Activated CD4-positive, alpha-beta T cell treated with anti-CD3 and anti-CD28 coated beads, Interleukin-2, amount 10 ng/mL, durations not matched to agents 24 days and 14 days (primary cell): ENCODE results near the gene DDX1. TPM values are rescaled to one million over a fixed set of nuclear protein-coding genes. Genes with fewer than 3 reads are reported as not detected.

Experiments
- DNase-seq: peaks from one replicate; pipeline ENCODE4 v3.0.0; 2022
- H3K27ac Mint-ChIP-seq: one replicate; pipeline ENCODE4 v1.8.0; 2022; ENCODE audit warnings: mild to moderate bottlenecking, mixed read lengths
- H3K27me3 Mint-ChIP-seq: one replicate; pipeline ENCODE4 v1.8.0; 2022; ENCODE audit warnings: mixed read lengths
- H3K36me3 Mint-ChIP-seq: one replicate; pipeline ENCODE4 v1.8.0; 2022; ENCODE audit warnings: low read depth, mild to moderate bottlenecking, mixed read lengths
- H3K4me1 Mint-ChIP-seq: one replicate; pipeline ENCODE4 v1.8.0; 2021; ENCODE audit warnings: mixed read lengths
- H3K4me3 Mint-ChIP-seq: one replicate; pipeline ENCODE4 v1.8.0; 2022; ENCODE audit warnings: mild to moderate bottlenecking, moderate library complexity, mixed read lengths
- H3K9me3 Mint-ChIP-seq: one replicate; pipeline ENCODE4 v1.8.0; 2021; ENCODE audit warnings: mixed read lengths
- intact Hi-C: fragments of 100-400 bp; cut with micrococcal nuclease; formaldehyde crosslinking; loops from one replicate; pipeline ENCODE4 v1.15.1; 2023
- total RNA-seq: library from RNA; stranded (reverse); gene quantifications from 2 replicates; pipeline ENCODE4 v1.2.3, GENCODE V29; 2022

Gene DDX1
- total RNA-seq, 1 donor from 2014 or later = 116 TPM

DNA sequence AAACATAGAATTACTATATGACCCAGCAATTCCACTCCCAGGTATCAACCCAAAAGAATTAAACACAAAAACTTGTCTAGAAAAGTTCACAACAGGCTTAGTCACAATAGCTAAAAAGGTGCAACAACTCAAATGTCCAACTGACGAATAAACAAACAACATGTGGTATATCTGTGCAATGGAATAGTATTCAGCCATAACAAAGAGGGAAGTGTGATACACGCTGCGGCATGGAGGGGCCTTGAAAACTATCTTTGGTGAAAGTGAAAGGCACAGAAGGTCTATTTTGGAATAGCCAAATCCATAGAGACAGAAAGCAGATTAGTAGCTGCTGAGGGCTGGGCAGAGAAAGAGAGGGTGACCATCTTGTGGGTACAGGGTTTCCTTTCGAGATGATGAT is 72.1 kb downstream of the DDX1 start:
- intact Hi-C loops = no loop called here
- no peak for DNase-seq

DNA sequence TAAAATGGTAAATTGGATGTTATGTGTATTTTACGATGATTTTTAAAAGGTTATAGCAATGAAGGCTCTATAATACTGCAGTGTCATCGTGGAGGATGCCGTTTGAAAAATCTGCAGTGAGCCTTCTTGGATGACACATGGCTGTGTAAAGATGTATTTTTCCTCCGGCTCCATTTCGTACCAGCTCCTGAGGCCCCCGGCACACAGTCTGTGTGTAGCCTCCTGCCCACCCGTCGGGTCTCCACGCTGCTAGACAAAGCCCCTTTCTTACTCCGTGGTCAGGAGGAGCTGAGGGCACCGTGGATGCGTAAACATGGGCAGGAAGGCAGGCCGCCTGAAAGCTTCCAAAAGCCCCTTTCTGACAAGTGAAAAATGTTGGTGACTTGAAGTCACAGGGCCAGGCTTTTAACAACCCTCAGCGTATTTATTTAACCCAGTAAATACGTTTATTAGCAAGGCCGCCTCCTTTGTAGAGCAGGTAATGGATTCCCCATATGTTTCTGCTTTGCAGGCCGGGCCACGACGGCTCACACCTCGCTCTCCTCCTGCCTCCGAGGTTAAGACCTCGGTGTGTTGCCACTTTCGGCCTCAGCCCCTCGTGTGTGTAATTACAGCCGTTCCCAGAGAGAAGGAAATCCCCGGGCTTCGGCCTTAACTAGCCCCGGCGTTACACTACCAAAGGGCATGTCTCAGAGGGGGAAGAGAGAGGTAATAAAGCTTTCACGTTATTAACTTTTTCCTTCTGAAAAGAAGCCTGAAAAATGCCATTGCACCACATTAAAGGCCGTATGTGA is 72.8 kb downstream of the DDX1 start:
- intact Hi-C loops = no loop called here
- Mint-ChIP-seq H3K27ac (no peak overlapping the region), H3K4me3 (no peak overlapping the region), H3K36me3 (no peaks in the 10 kb centered on the region), H3K9me3 (no peaks in the 10 kb centered on the region), H3K27me3 (no peaks in the 10 kb centered on the region), H3K4me1 (no peaks in the 10 kb centered on the region)
- no peak for DNase-seq

More for the DNA sequence above, 72.1 kb downstream of the DDX1 start:
- Mint-ChIP-seq H3K9me3 (no peaks in the 10 kb centered on the region), H3K4me1 (no peaks in the 10 kb centered on the region), H3K27ac (no peak overlapping the region), H3K27me3 (no peaks in the 10 kb centered on the region), H3K4me3 (no peak overlapping the region), H3K36me3 (no peaks in the 10 kb centered on the region)

DNA sequence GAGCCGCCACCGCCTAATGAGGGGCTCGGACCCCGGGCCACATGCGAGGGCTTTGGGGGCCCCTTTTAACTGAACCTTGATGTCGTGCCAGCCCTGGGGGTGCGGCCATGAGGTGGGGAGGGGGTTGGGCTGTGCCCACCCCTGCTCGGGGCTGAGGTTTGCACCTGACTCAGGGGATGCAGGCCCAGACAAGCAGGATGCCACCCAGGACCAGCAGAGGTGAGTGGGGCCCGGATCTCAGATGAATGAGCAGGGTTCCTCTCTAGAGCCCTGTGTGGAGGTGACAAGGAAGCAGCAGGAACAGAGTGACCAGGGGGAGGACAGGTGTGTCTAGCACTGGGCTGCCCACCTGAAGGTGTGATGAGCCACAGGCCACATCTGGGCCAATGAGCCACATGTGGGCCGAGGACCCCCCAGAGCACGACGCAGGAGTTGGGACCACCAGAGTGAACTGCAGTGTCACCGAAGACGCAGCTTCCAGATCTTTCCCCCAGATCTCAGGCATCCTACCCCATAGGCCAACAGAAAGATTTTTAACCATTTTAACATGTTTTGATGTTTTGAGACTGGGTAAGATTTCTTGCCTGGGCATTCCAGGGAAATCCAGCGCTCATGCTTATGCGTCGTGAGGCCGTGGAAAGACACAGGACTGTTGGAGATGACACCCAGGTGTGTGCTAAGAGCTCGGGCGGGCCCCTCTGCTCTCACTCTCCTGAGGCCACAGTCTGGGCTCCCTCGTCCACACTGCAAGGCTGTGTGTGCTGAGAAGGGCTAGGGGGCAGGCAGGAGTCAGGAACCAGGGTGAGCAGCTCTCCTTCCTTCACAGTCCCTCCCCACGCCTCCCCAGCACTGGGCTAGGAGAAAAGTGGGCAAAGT is 73.6 kb downstream of the DDX1 start:
- Mint-ChIP-seq H3K36me3 (no peaks in the 10 kb centered on the region), H3K9me3 (no peaks in the 10 kb centered on the region), H3K4me1 (no peaks in the 10 kb centered on the region), H3K27ac (no peak overlapping the region), H3K4me3 (no peak overlapping the region), H3K27me3 (no peaks in the 10 kb centered on the region)
- intact Hi-C loops = no loop called here
- DNase-seq = no peak

- intact Hi-C loops = no loop called here
- no peaks in the 10 kb centered on the region for H3K4me1 Mint-ChIP-seq
- H3K9me3 Mint-ChIP-seq = no peaks in the 10 kb centered on the region
- H3K27ac Mint-ChIP-seq = no peak overlapping the region
- DNase-seq = no peak
- H3K36me3 Mint-ChIP-seq = no peaks in the 10 kb centered on the region
- H3K27me3 Mint-ChIP-seq = no peaks in the 10 kb centered on the region
- no peak overlapping the region for H3K4me3 Mint-ChIP-seq
Observed at GRCh38 chr2:15665943-15666460, 74.3 kb downstream of the DDX1 start.

- H3K27me3 Mint-ChIP-seq = no peaks in the 10 kb centered on the region
- H3K36me3 Mint-ChIP-seq = no peaks in the 10 kb centered on the region
- no peak for DNase-seq
- no peak overlapping the region for H3K4me3 Mint-ChIP-seq
- intact Hi-C loops = no loop called here
- no peaks in the 10 kb centered on the region for H3K9me3 Mint-ChIP-seq
- H3K4me1 Mint-ChIP-seq = no peaks in the 10 kb centered on the region
- no peak overlapping the region for H3K27ac Mint-ChIP-seq
Observed at GRCh38 chr2:15666861-15667808, 75.5 kb downstream of the DDX1 start.

DNA sequence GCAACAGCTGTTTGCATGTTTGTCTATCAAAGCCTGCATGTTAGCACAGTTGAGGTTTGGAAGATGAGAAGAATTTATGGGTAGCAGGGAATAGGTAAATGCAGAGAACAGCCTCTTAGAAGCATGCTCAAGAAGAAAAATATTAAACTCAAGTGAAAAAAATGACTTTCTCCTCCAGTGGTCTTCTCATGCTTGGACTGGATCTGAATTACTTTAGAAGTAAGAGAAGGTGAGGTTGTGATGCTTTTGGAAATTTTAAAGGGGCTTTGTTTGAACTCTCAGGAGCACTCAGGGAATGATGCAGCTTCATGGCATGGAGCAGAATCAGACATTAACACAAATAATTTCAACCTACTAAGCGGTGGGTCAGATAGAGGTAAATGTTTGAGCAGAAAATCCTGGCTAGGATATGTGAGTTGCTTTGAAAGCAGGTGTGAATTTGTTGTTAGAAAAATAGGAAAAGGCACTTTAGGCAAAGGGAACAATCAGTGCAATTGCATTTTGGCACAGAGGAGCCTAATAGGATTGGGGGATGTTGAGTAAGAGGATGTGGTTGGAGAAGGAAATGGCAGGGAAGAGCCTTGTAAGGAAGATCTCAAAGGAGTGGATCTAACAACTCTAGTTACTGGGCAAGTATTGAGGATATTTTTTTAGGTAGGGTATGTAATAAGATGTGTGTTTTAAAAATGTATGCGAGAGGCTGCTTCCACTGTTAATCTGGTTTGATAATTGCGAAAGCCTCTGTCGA is 76.3 kb downstream of the DDX1 start:
- Mint-ChIP-seq H3K27ac (no peak overlapping the region), H3K4me1 (no peaks in the 10 kb centered on the region), H3K9me3 (no peaks in the 10 kb centered on the region), H3K27me3 (no peaks in the 10 kb centered on the region), H3K36me3 (no peaks in the 10 kb centered on the region), H3K4me3 (no peak overlapping the region)
- intact Hi-C loops = no loop called here
- no peak for DNase-seq

GRCh38 chr2:15668611-15669305 is 77.1 kb downstream of the DDX1 start:
- Mint-ChIP-seq H3K4me3 (no peak overlapping the region), H3K9me3 (no peaks in the 10 kb centered on the region), H3K27ac (no peak overlapping the region), H3K36me3 (no peaks in the 10 kb centered on the region), H3K27me3 (no peaks in the 10 kb centered on the region), H3K4me1 (no peaks in the 10 kb centered on the region)
- DNase-seq = no peak
- intact Hi-C loops = no loop called here

DNA sequence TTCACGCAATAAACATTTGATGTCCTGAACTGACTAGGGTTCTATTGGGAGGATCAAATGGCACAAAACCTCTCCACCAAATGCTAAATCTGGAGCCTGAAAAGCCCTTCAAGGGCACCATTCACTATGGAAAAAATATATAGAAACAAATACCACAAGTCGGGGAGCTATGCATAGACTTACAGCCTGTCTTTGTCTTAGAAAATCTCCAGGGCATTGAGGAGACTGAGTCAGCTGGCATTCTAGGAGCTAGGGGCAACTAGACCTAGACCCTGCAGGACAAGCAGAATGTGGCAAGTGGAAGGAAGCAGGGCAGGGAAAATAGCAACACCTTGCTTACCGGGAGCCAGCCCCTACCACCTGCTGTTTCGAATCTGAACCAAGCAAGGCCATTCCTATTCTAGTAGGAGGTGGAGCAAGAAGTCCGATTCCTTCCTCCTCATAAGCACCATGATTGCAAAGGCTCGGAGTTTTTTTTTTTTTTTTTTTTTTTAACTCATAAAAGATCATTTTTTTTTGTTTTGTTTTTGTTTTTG is 77.8 kb downstream of the DDX1 start:
- no peaks in the 10 kb centered on the region for H3K9me3 Mint-ChIP-seq
- no peaks in the 10 kb centered on the region for H3K4me1 Mint-ChIP-seq
- no peaks in the 10 kb centered on the region for H3K36me3 Mint-ChIP-seq
- no peak overlapping the region for H3K4me3 Mint-ChIP-seq
- no peak for DNase-seq
- H3K27me3 Mint-ChIP-seq = no peaks in the 10 kb centered on the region
- intact Hi-C loops = no loop called here
- H3K27ac Mint-ChIP-seq = no peak overlapping the region

DNA sequence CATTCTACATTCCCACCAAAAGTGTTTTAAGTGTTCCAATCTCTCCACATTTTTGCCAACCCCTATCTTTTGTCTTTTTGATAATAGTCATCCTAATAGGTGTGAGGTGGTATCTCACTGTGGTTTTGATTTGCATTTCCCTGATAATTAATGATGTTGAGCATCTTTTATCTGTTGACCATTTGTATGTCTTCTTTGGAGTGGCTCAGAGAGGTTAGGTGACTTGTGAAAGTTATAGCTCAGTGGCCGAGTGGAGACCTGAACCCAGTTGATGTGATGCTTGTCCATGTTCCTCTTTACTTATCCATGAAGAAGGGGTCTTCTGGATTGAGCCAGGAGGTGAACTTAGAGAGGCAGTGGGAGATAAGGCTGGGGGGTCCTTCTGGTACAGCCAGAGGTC is 78.8 kb downstream of the DDX1 start:
- Mint-ChIP-seq H3K4me3 (no peak overlapping the region), H3K4me1 (no peaks in the 10 kb centered on the region), H3K36me3 (no peaks in the 10 kb centered on the region), H3K27ac (no peak overlapping the region), H3K27me3 (no peaks in the 10 kb centered on the region), H3K9me3 (no peaks in the 10 kb centered on the region)
- no peak for DNase-seq
- intact Hi-C loops = no loop called here

DNA sequence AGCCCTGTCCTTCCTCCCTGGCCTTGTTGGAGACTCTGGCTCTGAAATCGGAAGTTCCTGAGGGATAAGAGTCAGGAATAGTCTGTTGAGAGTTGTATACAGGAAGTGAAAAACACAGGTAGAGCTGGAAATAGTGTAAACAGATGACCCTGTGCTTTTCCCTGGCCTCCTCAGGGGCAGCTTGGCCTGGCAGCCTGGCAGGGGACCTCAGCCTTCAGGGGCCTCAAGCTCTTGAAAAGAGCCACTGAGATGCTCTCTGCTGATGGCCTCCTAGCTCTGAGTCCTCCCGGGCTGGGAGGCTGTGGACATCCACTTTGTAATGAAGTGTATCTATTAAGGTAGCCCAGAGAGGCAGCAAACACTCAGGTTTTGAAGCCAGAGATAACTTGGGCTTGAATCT is 79.3 kb downstream of the DDX1 start:
- no peak overlapping the region for H3K4me3 Mint-ChIP-seq
- intact Hi-C loops = no loop called here

GRCh38 chr2:15671409-15671808 is 79.7 kb downstream of the DDX1 start:
- Mint-ChIP-seq H3K27ac (no peak overlapping the region), H3K9me3 (no peaks in the 10 kb centered on the region), H3K4me3 (no peak overlapping the region), H3K27me3 (no peaks in the 10 kb centered on the region), H3K36me3 (no peaks in the 10 kb centered on the region), H3K4me1 (no peaks in the 10 kb centered on the region)
- intact Hi-C loops = no loop called here
- DNase-seq = no peak

More for the DNA sequence above, 79.3 kb downstream of the DDX1 start:
- H3K9me3 Mint-ChIP-seq = no peaks in the 10 kb centered on the region
- H3K27ac Mint-ChIP-seq = no peak overlapping the region
- no peak for DNase-seq
- H3K27me3 Mint-ChIP-seq = no peaks in the 10 kb centered on the region
- no peaks in the 10 kb centered on the region for H3K36me3 Mint-ChIP-seq
- H3K4me1 Mint-ChIP-seq = no peaks in the 10 kb centered on the region
